ENCODE data around the gene JAKMIP1. TPM values are rescaled to one million over a fixed set of nuclear protein-coding genes. Genes with fewer than 3 reads are reported as not detected.

Gene JAKMIP1
- 3.6 TPM for polyA plus RNA-seq (2012; ENCODE audit: low read depth, missing spikeins)

DNA sequence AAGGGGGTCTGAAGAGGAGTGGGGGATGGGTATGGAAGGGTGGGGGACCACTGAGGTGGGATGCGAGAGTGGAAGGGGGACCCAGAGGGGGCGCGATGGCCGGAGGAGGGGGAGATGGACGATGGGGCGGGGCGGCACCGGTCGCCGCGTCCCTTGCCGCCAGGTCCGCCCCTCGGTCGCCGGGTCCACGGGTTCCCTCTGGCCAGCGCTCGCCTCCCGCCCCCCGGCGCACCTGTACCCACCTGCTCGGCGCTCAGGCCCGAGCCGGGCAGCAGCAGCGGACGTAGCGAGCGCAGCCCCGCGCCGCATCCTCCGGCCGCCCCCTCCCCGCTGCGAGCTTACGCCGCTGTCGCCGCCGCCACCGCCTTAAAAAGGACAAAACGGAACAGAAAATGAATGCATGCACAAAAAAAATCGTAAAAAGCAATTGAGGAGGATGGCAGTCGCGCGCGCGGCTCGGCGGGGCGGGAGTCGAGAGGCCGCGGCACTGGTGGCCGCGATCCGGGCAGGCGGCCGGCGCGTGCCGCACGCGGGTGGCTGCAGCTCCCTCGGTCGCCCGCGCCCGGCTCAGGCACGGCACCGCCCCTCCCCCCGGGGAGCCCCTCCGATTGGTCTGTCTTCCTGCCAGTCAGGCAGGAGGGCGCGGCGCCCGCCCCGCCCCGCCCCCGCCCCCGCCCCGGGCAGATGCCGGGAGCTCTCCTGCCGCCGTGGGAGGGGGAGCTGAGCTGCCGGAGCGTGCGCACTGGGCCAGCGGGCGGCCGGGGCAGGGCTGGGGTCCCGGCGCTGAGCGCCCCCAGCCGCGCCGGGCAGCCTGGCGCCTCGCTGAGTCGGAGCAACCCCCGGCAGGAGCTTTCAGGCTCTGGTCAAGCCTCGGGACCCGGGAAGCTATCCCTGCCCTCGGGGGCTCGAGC lies at the start of gene JAKMIP1:
JAKMIP1 (minus strand) TSS at position 539 of the 911 bp plus-strand sequence. CDS start 87,699 bp downstream, outside the sequence.
- FAIRE-seq (peak; percentile 5), DNase-seq (ENCODE audit: insufficient read length, low spot score) (peak; percentile 95)

DNA sequence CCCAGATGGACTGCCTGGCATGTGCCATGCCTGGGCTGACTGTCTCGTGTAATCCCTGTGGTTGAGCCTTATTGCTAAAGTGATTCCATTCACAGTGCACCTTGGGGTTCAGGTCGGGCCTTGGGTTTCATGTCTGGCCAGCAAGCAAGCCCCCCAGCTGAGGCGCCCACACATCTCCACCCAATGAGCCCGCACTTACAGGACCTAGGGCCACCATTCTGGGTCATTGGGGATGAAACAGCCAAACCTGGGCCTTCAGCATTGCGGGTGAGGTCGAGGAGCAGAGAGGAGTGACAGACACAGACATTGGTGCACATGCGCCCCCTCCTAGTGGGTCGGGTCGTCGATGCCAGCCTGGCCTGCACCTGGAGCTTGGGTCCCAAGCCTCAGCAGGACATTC lies 48.0 kb upstream of the JAKMIP1 start:
- TF ChIP-seq TAF1 (IDR thresholded peaks at IDR 0.05; ENCODE audit: low read depth, low read length) (no peak), SPI1 (IDR thresholded peaks at IDR 0.05; ENCODE audit: low read depth, low read length) (no peak), POU2F2 (IDR thresholded peaks at IDR 0.05; ENCODE audit: low read depth, low read length) (no peak), POLR2AphosphoS5 (IDR thresholded peaks at IDR 0.05; ENCODE audit: low read depth, low read length) (no peak), POLR2A (IDR thresholded peaks at IDR 0.05; ENCODE audit: low read depth, low read length) (no peak), PAX5 (IDR thresholded peaks at IDR 0.05; ENCODE audit: insufficient read depth, low read length, severe bottlenecking) (no peak)
- no peak for FAIRE-seq
- DNase-seq (ENCODE audit: insufficient read length, low spot score): no peak

More for the DNA sequence above, at the start of gene JAKMIP1:
- no peak for TF ChIP-seq SPI1 (IDR thresholded peaks at IDR 0.05; ENCODE audit: low read depth, low read length)
- no peak for TF ChIP-seq POU2F2 (IDR thresholded peaks at IDR 0.05; ENCODE audit: low read depth, low read length)
- TF ChIP-seq PAX5 (IDR thresholded peaks at IDR 0.05; ENCODE audit: insufficient read depth, low read length, severe bottlenecking): no peak
- no peak for TF ChIP-seq POLR2AphosphoS5 (IDR thresholded peaks at IDR 0.05; ENCODE audit: low read depth, low read length)
- TF ChIP-seq POLR2A (IDR thresholded peaks at IDR 0.05; ENCODE audit: low read depth, low read length): no peak
- TF ChIP-seq TAF1 (IDR thresholded peaks at IDR 0.05; ENCODE audit: low read depth, low read length): no peak

DNA sequence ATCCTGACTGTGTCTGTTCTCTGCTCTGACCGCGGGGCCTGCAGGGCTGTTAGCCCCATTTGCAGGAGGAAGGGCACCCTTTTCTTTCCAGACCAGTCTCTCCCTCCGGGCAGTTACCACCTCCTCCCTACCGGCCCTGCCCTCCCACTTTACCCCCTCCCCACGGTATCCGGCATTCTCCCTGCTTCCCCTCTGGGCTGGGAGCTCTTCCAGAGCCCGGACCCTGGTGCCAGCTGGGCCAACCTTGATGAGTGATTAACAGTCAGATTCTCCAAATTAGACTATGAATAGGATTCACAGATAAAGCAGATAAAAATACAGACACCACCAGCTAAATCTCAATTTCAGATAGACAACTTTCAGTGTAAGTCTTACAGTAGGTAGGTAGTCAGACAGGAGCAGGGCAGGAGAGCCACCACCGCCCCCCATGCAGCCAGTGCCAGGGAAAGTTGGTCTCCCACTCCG lies 45.9 kb upstream of the JAKMIP1 start:
- DNase-seq (ENCODE audit: insufficient read length, low spot score) (no peak), FAIRE-seq (no peak)
- TF ChIP-seq PAX5 (IDR thresholded peaks at IDR 0.05; ENCODE audit: insufficient read depth, low read length, severe bottlenecking): no peak
- no peak for TF ChIP-seq TAF1 (IDR thresholded peaks at IDR 0.05; ENCODE audit: low read depth, low read length)

DNA sequence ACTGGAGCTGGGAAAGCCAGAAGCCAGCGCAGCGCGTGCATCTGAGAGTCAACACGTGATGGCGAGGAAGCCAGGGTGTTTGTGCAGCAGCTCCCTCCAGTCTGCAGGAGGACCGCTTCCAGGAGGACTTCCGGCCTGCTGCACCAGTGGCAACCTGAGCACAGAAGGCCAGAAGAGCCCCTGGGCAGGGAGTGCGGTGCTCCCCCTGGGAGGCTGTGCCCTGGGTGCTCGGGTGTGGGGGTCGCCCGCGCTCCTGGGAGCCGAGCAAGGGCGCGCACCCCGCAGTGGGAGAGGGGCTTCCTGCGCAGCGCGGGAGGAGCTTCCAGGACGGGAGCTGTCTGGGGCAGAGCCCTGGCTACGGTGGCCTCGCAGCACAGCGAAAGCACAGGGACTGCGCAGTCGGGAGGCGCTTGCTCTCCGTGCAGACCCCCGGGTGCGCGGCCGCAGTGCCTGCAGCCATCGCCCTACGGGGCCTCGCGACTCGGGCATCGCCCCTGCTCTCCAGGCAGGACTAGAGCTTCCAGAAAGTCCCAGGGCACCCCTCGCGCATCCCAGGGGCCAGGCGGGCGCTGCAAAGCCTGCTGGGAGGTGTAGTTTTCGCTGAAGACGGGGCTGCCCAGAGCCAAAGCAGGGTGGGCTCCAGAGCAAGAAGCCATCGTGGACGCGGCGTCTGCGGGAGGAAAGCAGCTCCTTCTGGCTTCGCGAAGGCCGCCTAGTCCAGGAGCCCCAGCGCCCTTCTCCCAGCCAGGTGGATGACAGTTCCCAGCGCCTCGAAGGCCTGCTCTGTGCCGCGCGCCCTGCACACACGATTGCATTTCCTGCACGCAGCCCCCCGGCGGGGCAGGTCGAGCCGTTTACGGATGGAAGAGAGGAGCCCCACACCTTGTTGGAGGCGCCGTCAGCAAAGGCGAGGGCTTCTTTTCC lies 45.2 kb upstream of the JAKMIP1 start:
- no peak for FAIRE-seq
- DNase-seq (ENCODE audit: insufficient read length, low spot score): no peak

DNA sequence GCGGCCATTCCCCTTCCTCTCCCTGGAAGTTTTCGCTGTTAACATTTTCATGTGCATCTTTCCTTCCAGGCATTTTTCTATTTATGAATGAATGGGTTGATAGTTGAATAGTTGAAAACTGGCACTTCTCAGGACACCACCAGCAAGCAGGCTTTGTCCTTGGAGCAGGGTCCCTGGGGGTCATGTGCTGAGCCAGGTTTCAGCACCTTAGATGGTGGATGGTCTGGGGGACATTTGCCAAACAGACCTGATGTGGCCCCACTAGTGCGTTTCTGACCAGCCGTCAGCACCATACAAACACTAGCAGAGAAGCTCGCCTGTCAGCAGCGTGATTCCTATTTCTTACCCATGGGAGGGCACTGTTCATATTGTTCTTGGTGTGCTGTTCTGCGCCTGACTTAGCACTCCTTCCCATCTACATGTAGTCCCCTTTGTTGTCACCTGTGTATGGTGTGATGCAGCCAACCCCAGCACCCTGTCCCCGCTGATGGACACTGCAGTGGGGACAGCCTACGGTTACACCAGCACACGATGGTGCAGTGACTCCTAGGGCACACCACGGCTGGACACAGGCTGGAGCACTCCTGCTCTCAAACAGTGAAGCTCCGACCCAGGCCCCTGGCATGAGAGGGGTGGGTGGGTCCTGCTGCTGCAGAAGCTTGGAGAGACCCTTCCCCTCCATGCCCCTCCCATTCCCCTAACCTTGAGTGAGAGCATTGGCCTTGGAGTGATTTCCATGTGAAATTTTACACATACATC lies 42.1 kb upstream of the JAKMIP1 start:
- no peak for TF ChIP-seq POLR2AphosphoS5 (IDR thresholded peaks at IDR 0.05; ENCODE audit: low read depth, low read length)
- no peak for TF ChIP-seq SPI1 (IDR thresholded peaks at IDR 0.05; ENCODE audit: low read depth, low read length)
- FAIRE-seq (no peak), DNase-seq (ENCODE audit: insufficient read length, low spot score) (no peak)

More for the DNA sequence above, 45.2 kb upstream of the JAKMIP1 start:
- TF ChIP-seq TAF1 (IDR thresholded peaks at IDR 0.05; ENCODE audit: low read depth, low read length) (no peak), POLR2A (IDR thresholded peaks at IDR 0.05; ENCODE audit: low read depth, low read length) (no peak), POLR2AphosphoS5 (IDR thresholded peaks at IDR 0.05; ENCODE audit: low read depth, low read length) (no peak), SPI1 (IDR thresholded peaks at IDR 0.05; ENCODE audit: low read depth, low read length) (no peak), PAX5 (IDR thresholded peaks at IDR 0.05; ENCODE audit: insufficient read depth, low read length, severe bottlenecking) (no peak), POU2F2 (IDR thresholded peaks at IDR 0.05; ENCODE audit: low read depth, low read length) (no peak)

DNA sequence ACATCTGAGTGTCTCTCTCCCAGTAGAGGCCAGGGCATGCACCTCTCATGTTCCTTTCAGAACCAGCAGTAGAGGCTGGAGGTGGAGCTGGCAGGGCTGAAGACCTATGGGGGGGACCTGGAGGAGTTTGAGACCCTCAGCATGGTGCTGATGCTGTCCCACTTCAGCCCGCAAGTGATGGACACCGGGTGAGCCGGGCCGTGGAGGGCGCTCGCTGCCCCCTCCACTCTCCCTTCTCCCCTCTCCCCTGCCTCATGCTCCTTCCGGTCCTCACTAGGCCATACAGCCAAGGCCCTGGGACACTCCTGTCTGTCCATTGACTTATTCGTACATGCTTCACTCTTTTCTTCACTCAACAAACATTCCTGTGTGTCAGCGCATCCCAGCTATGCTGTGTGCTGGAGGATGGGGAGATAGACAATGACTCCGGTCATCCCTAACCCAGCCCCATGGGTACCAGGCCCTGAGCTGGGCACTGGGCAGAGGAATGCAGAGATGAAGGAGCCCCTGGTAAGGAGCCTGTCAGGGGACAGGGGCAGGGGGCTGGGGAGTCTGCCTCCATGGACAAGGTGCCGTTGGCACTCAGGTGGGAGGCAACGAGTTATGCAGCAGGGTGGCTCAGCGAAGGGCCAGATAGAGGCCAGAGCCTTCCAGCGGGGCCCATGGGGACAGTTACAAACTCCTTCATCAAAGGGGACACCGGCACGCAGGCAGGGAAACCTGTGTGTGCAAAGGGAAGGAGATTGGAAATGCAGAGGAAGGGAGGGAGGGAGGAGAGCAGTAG lies 40.9 kb upstream of the JAKMIP1 start:
- TF ChIP-seq TAF1 (IDR thresholded peaks at IDR 0.05; ENCODE audit: low read depth, low read length): no peak
- no peak for FAIRE-seq
- DNase-seq (ENCODE audit: insufficient read length, low spot score): no peak

DNA sequence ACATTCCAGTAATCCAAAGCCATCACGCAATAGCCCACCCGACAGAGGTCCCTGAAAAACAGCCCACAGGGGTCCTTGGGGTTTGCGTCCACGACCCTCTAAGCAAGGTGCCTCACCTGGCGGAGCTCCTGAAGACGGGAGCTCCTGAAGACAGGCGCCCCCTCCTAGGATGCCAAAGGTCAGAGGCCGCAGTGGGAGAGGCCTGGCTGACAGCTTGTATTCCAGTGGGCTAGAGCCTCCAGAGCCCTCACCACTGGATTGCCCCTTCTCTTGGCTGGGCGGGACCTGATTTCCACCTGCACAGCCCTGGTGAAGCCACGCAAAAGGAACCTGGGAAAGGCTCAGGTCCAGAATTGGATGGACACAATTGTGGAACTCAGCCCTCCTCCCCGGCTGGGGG lies 39.6 kb upstream of the JAKMIP1 start:
- TF ChIP-seq PAX5 (IDR thresholded peaks at IDR 0.05; ENCODE audit: insufficient read depth, low read length, severe bottlenecking) (no peak), POLR2A (IDR thresholded peaks at IDR 0.05; ENCODE audit: low read depth, low read length) (no peak), POLR2AphosphoS5 (IDR thresholded peaks at IDR 0.05; ENCODE audit: low read depth, low read length) (no peak), POU2F2 (IDR thresholded peaks at IDR 0.05; ENCODE audit: low read depth, low read length) (no peak), SPI1 (IDR thresholded peaks at IDR 0.05; ENCODE audit: low read depth, low read length) (no peak)
- FAIRE-seq (no peak), DNase-seq (ENCODE audit: insufficient read length, low spot score) (no peak)

DNA sequence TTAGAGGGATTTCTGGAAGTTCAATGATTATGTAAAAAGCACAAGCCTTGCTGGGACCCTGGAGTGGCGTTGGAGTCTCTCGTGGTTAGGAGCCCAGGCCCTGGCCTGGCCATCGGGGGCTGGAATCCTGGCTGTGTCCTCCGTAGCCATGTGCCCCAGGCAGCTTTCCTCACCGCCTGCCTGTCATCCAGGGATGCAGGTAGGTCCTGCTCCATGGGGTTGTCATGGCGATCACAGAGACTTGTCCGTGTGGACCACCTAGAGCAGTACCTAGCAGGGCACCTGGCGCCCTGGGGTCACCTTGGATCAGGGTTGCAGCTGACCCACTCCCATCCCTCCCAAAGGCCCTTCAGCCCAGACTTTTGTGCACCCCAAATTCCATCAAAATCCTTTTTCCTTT lies 39.1 kb upstream of the JAKMIP1 start:
- DNase-seq (ENCODE audit: insufficient read length, low spot score): no peak
- TF ChIP-seq TAF1 (IDR thresholded peaks at IDR 0.05; ENCODE audit: low read depth, low read length) (no peak), POLR2A (IDR thresholded peaks at IDR 0.05; ENCODE audit: low read depth, low read length) (no peak), PAX5 (IDR thresholded peaks at IDR 0.05; ENCODE audit: insufficient read depth, low read length, severe bottlenecking) (no peak), POU2F2 (IDR thresholded peaks at IDR 0.05; ENCODE audit: low read depth, low read length) (no peak), SPI1 (IDR thresholded peaks at IDR 0.05; ENCODE audit: low read depth, low read length) (no peak), POLR2AphosphoS5 (IDR thresholded peaks at IDR 0.05; ENCODE audit: low read depth, low read length) (no peak)
- FAIRE-seq: no peak
